Erythroblast (primary cell): ENCODE data around the gene TXNRD3.

Experiments used
- GATA1 ChIP-seq: IDR thresholded peaks from 2 replicates; pipeline ENCODE4 v1.6.1; 2011; ENCODE audit warnings: low read depth, mild to moderate bottlenecking, control low read depth, low read length, moderate library complexity
- POLR2A ChIP-seq: IDR thresholded peaks from 2 replicates; pipeline ENCODE4 v1.6.1; 2011; ENCODE audit warnings: mild to moderate bottlenecking, low read length

DNA sequence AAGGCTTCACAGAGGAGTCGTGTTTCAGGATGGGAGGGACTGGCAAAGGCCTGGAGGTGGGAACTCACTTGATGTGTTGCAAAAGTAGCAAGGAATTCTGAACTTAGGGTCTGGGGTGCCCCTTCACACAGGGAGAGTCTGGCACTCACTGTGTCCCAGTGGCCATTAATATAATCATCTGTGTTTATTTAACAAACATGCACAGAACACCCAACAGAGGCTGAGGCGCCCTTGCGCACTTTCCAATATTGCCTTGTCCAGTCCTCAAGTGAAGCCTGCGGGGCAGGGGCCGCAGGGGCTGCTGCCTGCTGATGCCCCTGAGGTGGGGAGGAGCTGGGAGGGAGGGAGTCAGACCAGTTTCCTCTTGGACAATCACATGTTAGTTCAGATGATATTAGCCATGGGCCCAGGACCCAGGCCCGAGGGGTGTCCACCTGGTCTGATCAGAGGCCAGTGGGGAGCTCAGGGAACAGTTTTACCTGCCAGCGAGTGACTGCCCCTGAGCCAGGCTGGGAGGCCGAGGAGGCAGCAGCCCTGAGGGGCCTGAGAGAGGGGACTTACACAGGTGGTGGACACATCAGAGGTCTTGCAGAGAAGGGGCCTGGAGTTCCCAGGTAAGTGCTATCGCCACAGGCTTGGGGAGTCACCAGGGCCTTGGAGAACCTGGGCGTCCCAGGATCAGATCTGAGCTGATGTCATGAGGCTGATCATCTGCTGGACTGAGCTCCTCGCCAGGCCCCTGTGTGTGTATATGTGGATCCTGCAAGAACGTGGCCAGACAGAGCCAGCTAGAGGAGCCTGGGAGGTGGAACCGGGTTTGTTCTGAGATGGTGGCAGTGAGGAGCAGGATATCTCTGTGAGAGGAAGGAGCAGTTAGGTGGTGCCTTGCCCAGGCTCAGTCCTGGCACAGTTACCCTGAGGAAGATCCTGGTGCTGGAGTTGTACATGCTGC, 13.8 kb upstream of the TXNRD3 start:
- TF ChIP-seq POLR2A (no peak), GATA1 (no peak)
